HepG2 (cell line): Measurements from ENCODE around the gene PPP2R5C.

ENCODE experiments used
- ARNTL ChIP-seq: sonication (generic); formaldehyde crosslinking; IDR thresholded peaks from 2 replicates; pipeline ENCODE4 v1.4.0; 2020; ENCODE audit warnings: mild to moderate bottlenecking, missing genetic modification reagents
- CTCF ChIP-seq: sonication (generic); formaldehyde crosslinking; IDR thresholded peaks from 2 replicates; pipeline ENCODE4 v1.5.0; 2020; ENCODE audit warnings: mild to moderate bottlenecking, missing genetic modification reagents, moderate library complexity
- HDAC6 ChIP-seq: fragments of 200-600 bp; sonication (generic); IDR thresholded peaks from 2 replicates; pipeline ENCODE4 v1.7.0; 2017; ENCODE audit warnings: mild to moderate bottlenecking, antibody characterized with exemption, low read length, low read depth
- HOMEZ ChIP-seq: IDR thresholded peaks from 2 replicates; pipeline ENCODE4 v1.6.1; 2016; ENCODE audit warnings: low read depth
- HOXA3 ChIP-seq: sonication (generic); formaldehyde crosslinking; IDR thresholded peaks from 2 replicates; pipeline ENCODE4 v1.5.0; 2020; ENCODE audit warnings: missing genetic modification reagents
- KDM5A ChIP-seq: fragments of 200-600 bp; sonication (generic); IDR thresholded peaks from 2 replicates; pipeline ENCODE4 v1.7.0; 2018; ENCODE audit warnings: antibody characterized with exemption, mild to moderate bottlenecking, low read length, borderline replicate concordance
- POLR2A ChIP-seq, 2 experiments: IDR thresholded peaks; 2 replicates each; pipeline ENCODE4 v1.6.1; 2011; ENCODE audit warnings: low read depth in 2 of 2, low read length in 2 of 2, mild to moderate bottlenecking in 1 of 2, moderate library complexity in 1 of 2; ENCODE audit not compliant: insufficient read depth in 1 of 2
- RBM39 ChIP-seq: fragments of 200-400 bp; formaldehyde crosslinking; IDR thresholded peaks from one replicate; pipeline ENCODE4 v1.6.1; 2018; ENCODE audit warnings: antibody characterized with exemption, mild to moderate bottlenecking, low read depth, low read length; ENCODE audit not compliant: poor library complexity, severe bottlenecking
- SMARCE1 ChIP-seq: fragments of 450-650 bp; IDR thresholded peaks from 2 replicates; pipeline ENCODE4 v1.6.1; 2017; ENCODE audit warnings: borderline replicate concordance
- SMC3 ChIP-seq: IDR thresholded peaks from 2 replicates; pipeline ENCODE4 v1.6.1; 2011; ENCODE audit warnings: low read length, improper control_type of control experiment
- SNRNP70 ChIP-seq: fragments of 200-400 bp; formaldehyde crosslinking; IDR thresholded peaks from 2 replicates; pipeline ENCODE4 v1.6.1; 2017; ENCODE audit warnings: mild to moderate bottlenecking, low read depth, low read length, moderate library complexity
- STAT6 ChIP-seq: sonication (generic); formaldehyde crosslinking; IDR thresholded peaks from 2 replicates; pipeline ENCODE4 v1.4.0; 2020; ENCODE audit warnings: missing genetic modification reagents, mild to moderate bottlenecking, borderline replicate concordance
- ZMYM4 ChIP-seq: sonication (generic); formaldehyde crosslinking; IDR thresholded peaks from 2 replicates; pipeline ENCODE4 v1.8.1; 2023; ENCODE audit warnings: mild to moderate bottlenecking, missing genetic modification reagents
- ZSCAN20 ChIP-seq: sonication (generic); formaldehyde crosslinking; IDR thresholded peaks from 2 replicates; pipeline ENCODE4 v1.4.0; 2020; ENCODE audit warnings: missing genetic modification reagents, mild to moderate bottlenecking, borderline replicate concordance

- TF ChIP-seq CTCF (CRISPR knock-in tag) (peak; percentile 19), ZSCAN20 (no peak), RBM39 (no peak), POLR2A (IDR thresholded peaks at IDR 0.05; ENCODE audit: insufficient read depth in 1 of 2, low read depth in 2 of 2, low read length in 2 of 2) (no peak), HDAC6 (no peak), KDM5A (no peak), ZMYM4 (CRISPR knock-in tag) (no peak), HOXA3 (CRISPR knock-in tag) (no peak), SMC3 (no peak), HOMEZ (CRISPR knock-in tag) (no peak), SMARCE1 (no peak), STAT6 (CRISPR knock-in tag) (no peak), SNRNP70 (no peak), ARNTL (CRISPR knock-in tag) (no peak)
Observed at GRCh38 chr14:101716077-101716950, 45.2 kb upstream of the PPP2R5C start.
